Measurements from ENCODE around the gene SMTNL2.
"Not testable (repeated sequence)": the region's sequence is repeated elsewhere in the genome, so short reads cannot be mapped to it uniquely, and the experiment has no call there.

Gene SMTNL2

GRCh38 chr17:4634976-4635375 lies 50.6 kb downstream of the SMTNL2 start:
- DNase-seq (ENCODE audit: low spot score), result no peak

- no peak for DNase-seq (ENCODE audit: low spot score)
These were observed 51.6 kb downstream of the SMTNL2 start for GRCh38 chr17:4635823-4636375.

- DNase-seq (ENCODE audit: low spot score), result no peak
These were observed 52.3 kb downstream of the SMTNL2 start for GRCh38 chr17:4636474-4637100.

GRCh38 chr17:4638766-4639165 lies 54.4 kb downstream of the SMTNL2 start:
- DNase-seq (ENCODE audit: low spot score), result not testable (repeated sequence)

- not testable (repeated sequence) for DNase-seq (ENCODE audit: low spot score)
These were observed 55.2 kb downstream of the SMTNL2 start for GRCh38 chr17:4639301-4640059.

- DNase-seq (ENCODE audit: low spot score), result not testable (repeated sequence)
These were observed 56.4 kb downstream of the SMTNL2 start for GRCh38 chr17:4640569-4641188.

GRCh38 chr17:4641297-4642195 lies 57.2 kb downstream of the SMTNL2 start, which contains the start of gene ALOX15:
Gene ALOX15, minus strand, starts transcription at chr17:4641678. Its CDS starts 27 bp downstream, at chr17:4641651.
- DNase-seq (ENCODE audit: low spot score), result no peak

- DNase-seq (ENCODE audit: low spot score), result no peak
These were observed 58.0 kb downstream of the SMTNL2 start for GRCh38 chr17:4642286-4642685.

GRCh38 chr17:4643676-4644075 lies 59.3 kb downstream of the SMTNL2 start:
- no peak for DNase-seq (ENCODE audit: low spot score)

- DNase-seq (ENCODE audit: low spot score), result no peak
These were observed 61.3 kb downstream of the SMTNL2 start for GRCh38 chr17:4645642-4646041.

GRCh38 chr17:4648741-4649140 lies 64.4 kb downstream of the SMTNL2 start:
- no peak for DNase-seq (ENCODE audit: low spot score)

GRCh38 chr17:4652997-4653396 lies 68.7 kb downstream of the SMTNL2 start:
- DNase-seq (ENCODE audit: low spot score), result no peak

GRCh38 chr17:4655933-4656332 lies 71.6 kb downstream of the SMTNL2 start:
- not testable (repeated sequence) for DNase-seq (ENCODE audit: low spot score)

- no peak for DNase-seq (ENCODE audit: low spot score)
These were observed 73.3 kb downstream of the SMTNL2 start for GRCh38 chr17:4657678-4658077.
